ACC112 (cell line): ENCODE measurements around the gene NRXN2.

Source experiments
- H2AFZ ChIP-seq: fragments of 200-600 bp; sonication (generic); one replicate; pipeline ENCODE4 v1.6.0; 2017; ENCODE audit warnings: antibody characterized with exemption, low read length; ENCODE audit not compliant: unreplicated experiment
- H3K27ac ChIP-seq: fragments of 200-600 bp; sonication (generic); 2 replicates; pipeline ENCODE4 v1.5.1; 2014; ENCODE audit warnings: low read depth, mild to moderate bottlenecking, antibody characterized with exemption, low read length, moderate library complexity
- H3K27me3 ChIP-seq: fragments of 200-600 bp; sonication (generic); 2 replicates; pipeline ENCODE4 v1.6.1; 2014; ENCODE audit warnings: mild to moderate bottlenecking, antibody characterized with exemption, low read length, moderate library complexity, mixed read lengths; ENCODE audit not compliant: insufficient read depth
- H3K36me3 ChIP-seq: fragments of 200-600 bp; sonication (generic); 2 replicates; pipeline ENCODE4 v1.6.1; 2016; ENCODE audit warnings: mild to moderate bottlenecking, antibody characterized with exemption, low read length, moderate library complexity, mixed read lengths; ENCODE audit not compliant: insufficient read depth
- H3K4me1 ChIP-seq: fragments of 200-600 bp; sonication (generic); one replicate; pipeline ENCODE4 v1.6.1; 2016; ENCODE audit warnings: low read length, mixed read lengths; ENCODE audit not compliant: insufficient read depth, unreplicated experiment, control insufficient read depth
- H3K4me3 ChIP-seq: fragments of 200-600 bp; sonication (generic); 2 replicates; pipeline ENCODE4 v1.5.1; 2014; ENCODE audit warnings: mild to moderate bottlenecking, low read depth, low read length
- H3K79me2 ChIP-seq: fragments of 200-600 bp; sonication (generic); one replicate; pipeline ENCODE4 v1.6.0; 2016; ENCODE audit warnings: low read length; ENCODE audit not compliant: control insufficient read depth, unreplicated experiment, insufficient read depth

The NRXN2 gene

DNA sequence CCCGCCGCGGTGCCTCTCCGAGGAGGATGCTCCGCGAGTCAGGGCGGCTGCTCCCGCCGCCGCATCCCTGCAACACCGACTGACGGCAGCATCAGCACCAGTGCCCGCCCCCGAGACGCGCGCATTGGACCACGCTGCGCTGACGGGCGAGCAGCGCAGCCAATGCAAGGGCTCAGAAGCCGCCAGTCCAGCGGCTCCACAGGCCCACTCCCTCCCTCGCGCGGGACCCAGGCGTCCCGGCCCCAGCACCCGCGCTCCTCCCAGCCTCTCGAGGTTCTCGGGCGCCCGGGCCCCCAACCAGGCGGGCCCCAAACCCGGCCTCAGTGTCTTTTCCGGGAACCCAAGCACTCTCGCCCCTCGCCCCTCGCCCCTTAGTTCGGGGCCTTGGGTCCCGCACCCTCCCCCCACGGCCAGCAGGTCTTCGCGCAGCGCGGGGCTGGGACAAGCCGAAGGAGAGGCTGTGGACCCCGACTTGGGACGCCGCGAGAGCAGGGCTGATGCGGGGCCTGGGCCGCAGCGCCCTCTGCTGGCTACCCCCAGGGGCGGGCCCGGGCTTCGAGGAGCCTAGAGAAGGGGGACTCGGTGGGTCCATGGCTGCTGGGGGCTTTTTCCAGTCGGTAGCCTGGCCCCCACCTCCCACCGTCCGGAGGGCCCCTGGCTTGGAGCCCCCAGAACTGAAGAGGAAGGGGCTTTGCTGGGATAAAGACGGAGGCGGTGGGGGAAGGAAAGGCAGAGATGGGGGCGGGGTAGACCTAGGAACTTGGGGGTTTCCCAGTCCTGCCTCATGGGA is at the start of gene NRXN2:
Gene NRXN2 (minus strand): TSS at position 81 of the 790 bp plus-strand sequence. CDS start 9,498 bp downstream, outside the sequence.
- Histone ChIP-seq H3K4me3 (peak within 1 kb of the TSS; percentile 84), H3K36me3 (no peaks in the 10 kb centered on the region), H2AFZ (peak within 1 kb of the TSS; percentile 99), H3K4me1 (no peaks in the 10 kb centered on the region), H3K27me3 (peaks cover 37% of the 10 kb centered on the region), H3K27ac (no peak within 1 kb of the TSS), H3K79me2 (no peaks in the 10 kb centered on the region)

GRCh38 chr11:64772303-64773018 is 49.5 kb upstream of the NRXN2 start:
- no peak overlapping the region for H2AFZ ChIP-seq
- H3K27me3 ChIP-seq = no peaks in the 10 kb centered on the region
- H3K36me3 ChIP-seq = peaks cover 87% of the 10 kb centered on the region
- H3K4me1 ChIP-seq = peaks cover 23% of the 10 kb centered on the region
- no peak overlapping the region for H3K4me3 ChIP-seq
- peaks cover 71% of the 10 kb centered on the region for H3K79me2 ChIP-seq
- no peak overlapping the region; the same call in 1 of the 2 replicates for H3K27ac ChIP-seq

DNA sequence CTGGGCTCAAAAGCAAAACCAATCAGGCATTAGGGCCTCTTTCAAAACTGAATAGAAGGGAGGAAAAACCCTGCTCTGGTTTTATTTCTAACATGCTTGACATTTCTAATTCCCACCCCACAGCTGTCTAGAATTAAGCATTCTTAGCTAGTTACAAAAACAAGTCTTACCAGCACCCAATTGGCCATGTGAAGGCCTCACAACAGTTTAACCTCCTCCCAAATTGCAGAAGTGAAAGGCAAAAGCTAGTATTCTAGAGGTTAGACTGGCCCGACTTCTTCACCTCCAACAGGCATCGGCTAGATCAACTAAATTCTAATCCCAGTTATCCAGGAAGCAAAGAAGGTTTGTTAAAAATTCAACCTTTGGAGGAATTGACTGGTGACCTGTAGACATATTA is 48.9 kb upstream of the NRXN2 start:
- no peaks in the 10 kb centered on the region for H3K27me3 ChIP-seq
- peaks cover 66% of the 10 kb centered on the region for H3K79me2 ChIP-seq
- no peak overlapping the region; the same call in 1 of the 2 replicates for H3K27ac ChIP-seq
- H2AFZ ChIP-seq = no peak overlapping the region
- peaks cover 92% of the 10 kb centered on the region for H3K36me3 ChIP-seq
- H3K4me1 ChIP-seq = peaks cover 23% of the 10 kb centered on the region
- no peak overlapping the region for H3K4me3 ChIP-seq

GRCh38 chr11:64770120-64770519 is 47.1 kb upstream of the NRXN2 start:
- Histone ChIP-seq H3K4me1 (peaks cover 8% of the 10 kb centered on the region), H2AFZ (no peak overlapping the region), H3K36me3 (peaks cover 78% of the 10 kb centered on the region), H3K27me3 (no peaks in the 10 kb centered on the region), H3K79me2 (peaks cover 50% of the 10 kb centered on the region), H3K4me3 (no peak overlapping the region), H3K27ac (no peak overlapping the region)

DNA sequence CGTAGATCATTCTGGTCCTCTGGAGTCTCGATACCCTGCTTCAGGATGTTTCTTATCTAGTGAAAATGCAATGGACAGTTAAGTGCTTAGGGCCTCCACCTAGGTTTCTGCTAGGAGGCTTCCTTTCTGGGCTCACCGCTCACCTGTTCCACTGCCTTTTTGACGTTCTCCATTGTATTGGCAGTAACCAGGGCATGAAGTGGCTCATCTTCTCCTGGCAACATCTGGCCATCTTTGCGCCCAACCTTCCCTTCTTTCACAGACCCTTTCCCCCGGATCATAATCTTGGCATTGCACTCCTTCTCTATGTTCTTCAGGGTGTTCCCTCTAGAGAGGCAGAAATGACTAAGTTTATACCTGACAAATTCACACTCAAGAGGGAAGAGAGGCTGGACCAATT is 46.3 kb upstream of the NRXN2 start:
- Histone ChIP-seq H2AFZ (no peak overlapping the region), H3K27me3 (no peaks in the 10 kb centered on the region), H3K79me2 (peaks cover 43% of the 10 kb centered on the region), H3K4me3 (no peak overlapping the region), H3K36me3 (peaks cover 81% of the 10 kb centered on the region), H3K4me1 (peaks cover 15% of the 10 kb centered on the region), H3K27ac (no peak overlapping the region)

GRCh38 chr11:64768300-64768694 is 45.3 kb upstream of the NRXN2 start:
- H3K27me3 ChIP-seq = no peaks in the 10 kb centered on the region
- H3K79me2 ChIP-seq = peaks cover 33% of the 10 kb centered on the region
- no peak overlapping the region for H2AFZ ChIP-seq
- H3K36me3 ChIP-seq = peaks cover 72% of the 10 kb centered on the region
- H3K4me1 ChIP-seq = peaks cover 25% of the 10 kb centered on the region
- no peak overlapping the region for H3K27ac ChIP-seq
- no peak overlapping the region for H3K4me3 ChIP-seq

DNA sequence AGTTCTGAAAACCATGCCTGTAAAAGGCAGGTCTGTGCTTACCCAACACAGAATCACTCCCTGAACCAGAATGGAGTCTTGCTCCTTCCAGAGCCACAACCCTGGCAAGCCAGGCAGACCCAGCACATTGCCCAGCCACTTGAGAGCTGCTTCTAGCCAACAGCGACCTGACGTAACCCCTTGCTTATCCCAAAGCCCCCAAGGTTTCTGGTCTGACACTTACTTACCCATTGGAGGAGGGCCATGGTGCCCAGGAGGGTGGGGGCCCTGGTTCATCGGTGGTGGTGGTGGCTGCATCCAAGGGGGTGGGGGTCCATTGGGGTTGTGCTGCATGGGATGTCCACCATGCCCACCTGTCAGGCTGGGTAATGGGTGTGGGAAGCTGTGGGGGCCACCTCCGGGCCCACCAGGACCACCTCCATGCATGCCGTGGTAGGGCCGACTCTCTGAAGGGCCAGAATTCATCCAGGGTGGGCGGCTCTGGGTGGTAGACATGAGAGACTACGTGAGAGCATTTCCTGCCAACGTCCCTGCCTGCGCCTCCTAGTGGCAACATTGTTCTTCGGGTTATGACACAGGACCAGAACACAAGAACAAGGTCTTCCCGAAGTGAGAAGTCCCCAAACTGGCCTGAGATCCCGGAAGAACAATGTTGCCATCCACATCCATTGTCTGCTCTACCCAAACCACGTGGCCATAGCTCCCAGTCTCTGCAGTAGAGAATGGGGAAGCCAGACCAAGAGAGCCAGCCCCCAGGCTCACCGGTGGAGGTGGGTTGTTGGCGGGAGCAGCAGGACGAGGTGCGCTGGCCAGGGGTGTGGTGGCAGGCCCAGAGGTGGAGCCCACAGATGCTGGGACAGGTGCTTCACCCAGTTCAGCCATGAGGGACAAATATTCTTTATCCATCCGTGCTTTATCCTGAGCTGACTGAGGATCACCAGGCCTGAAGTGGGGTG is 44.6 kb upstream of the NRXN2 start:
- peaks cover 27% of the 10 kb centered on the region for H3K79me2 ChIP-seq
- peaks cover 65% of the 10 kb centered on the region for H3K36me3 ChIP-seq
- peaks cover 26% of the 10 kb centered on the region for H3K4me1 ChIP-seq
- H3K4me3 ChIP-seq = no peak overlapping the region
- no peak overlapping the region for H3K27ac ChIP-seq
- H3K27me3 ChIP-seq = no peaks in the 10 kb centered on the region
- no peak overlapping the region for H2AFZ ChIP-seq

DNA sequence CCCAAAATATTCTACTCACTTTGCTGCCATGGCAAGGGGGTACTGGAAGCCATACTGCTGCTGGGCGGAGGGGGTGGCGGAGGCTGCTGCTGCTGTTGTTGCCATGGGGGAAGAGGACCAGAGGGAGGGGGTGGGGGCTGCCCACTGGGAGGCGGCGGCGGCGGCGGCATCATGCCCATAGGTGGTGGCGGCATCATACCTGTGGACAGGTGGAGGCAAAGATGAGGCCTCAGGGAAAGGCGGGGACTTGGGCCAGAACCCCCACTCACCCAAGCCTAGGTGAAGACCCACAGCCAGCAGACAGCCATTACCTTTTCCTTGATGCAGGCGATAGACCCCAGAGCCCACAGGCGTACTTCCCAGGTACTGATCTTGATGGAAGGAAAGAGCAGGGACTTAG is 43.9 kb upstream of the NRXN2 start:
- no peak overlapping the region for H3K4me3 ChIP-seq
- no peak overlapping the region for H2AFZ ChIP-seq
- H3K36me3 ChIP-seq = peaks cover 58% of the 10 kb centered on the region
- H3K79me2 ChIP-seq = peaks cover 19% of the 10 kb centered on the region
- no peak overlapping the region for H3K27ac ChIP-seq
- H3K27me3 ChIP-seq = no peaks in the 10 kb centered on the region
- peaks cover 23% of the 10 kb centered on the region for H3K4me1 ChIP-seq

DNA sequence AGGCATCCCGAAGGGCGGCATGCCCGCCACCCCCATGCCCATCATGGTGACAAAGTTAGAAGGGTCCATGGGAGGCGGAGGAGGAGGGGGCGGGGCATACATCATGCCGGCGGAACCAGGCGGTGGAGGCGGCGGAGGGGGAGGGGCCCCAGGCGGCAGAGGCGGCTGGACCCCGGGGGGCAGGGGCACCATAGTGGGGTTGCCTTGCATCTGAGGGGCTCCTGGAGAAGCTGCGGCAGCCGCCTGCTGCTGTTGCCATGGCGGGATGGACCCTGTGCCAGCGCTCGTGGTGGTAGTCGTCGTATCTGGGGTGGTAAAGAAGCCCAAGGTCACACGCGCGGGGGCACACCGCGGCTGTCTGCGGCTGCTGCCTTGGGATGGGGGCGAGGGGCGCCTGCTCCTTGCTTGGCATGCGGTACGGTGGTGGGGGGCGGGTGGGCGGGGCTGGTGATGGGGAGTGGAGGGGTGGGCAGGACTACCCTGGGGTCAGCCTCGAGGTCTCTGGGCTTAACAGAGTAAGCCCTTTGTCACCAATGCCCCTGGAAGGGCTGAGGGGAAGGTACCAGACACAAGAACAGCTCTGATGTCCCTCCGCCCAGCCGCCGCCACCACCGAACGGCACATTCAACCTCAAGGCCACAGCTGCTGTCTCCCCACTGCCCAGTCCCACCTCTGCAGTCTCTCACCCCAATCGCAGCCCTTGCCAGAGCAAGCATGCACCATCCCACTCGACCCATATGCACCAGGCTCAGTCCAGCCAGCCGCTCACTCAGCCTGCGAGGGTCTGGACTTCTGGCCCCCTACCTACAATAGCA is 43.1 kb upstream of the NRXN2 start:
- H3K27me3 ChIP-seq = no peaks in the 10 kb centered on the region

More for the DNA sequence above, 43.1 kb upstream of the NRXN2 start:
- H3K4me1 ChIP-seq = peaks cover 23% of the 10 kb centered on the region
- no peak overlapping the region for H2AFZ ChIP-seq
- peaks cover 15% of the 10 kb centered on the region for H3K79me2 ChIP-seq
- no peak overlapping the region for H3K4me3 ChIP-seq
- H3K36me3 ChIP-seq = peaks cover 51% of the 10 kb centered on the region
- H3K27ac ChIP-seq = no peak overlapping the region
